Subcutaneous abdominal adipose tissue (tissue), 5 donors: ENCODE results near the gene DAAM2.

Source experiments
- H3K27ac ChIP-seq: one replicate; pipeline ENCODE4 v1.7.0; 2013; ENCODE audit warnings: low read depth, mild to moderate bottlenecking, inconsistent platforms, low read length, moderate library complexity
- H3K27me3 ChIP-seq, 5 donors: one replicate each; pipeline ENCODE4 v1.7.0; 2013; ENCODE audit warnings: low read length in 5 of 5, inconsistent platforms in 1 of 5; ENCODE audit not compliant: control insufficient read depth in 5 of 5, insufficient read depth in 4 of 5
- H3K36me3 ChIP-seq, 5 donors: one replicate each; pipeline ENCODE4 v1.7.0; 2013; ENCODE audit warnings: low read length in 5 of 5; ENCODE audit not compliant: control insufficient read depth in 5 of 5, insufficient read depth in 5 of 5
- H3K4me1 ChIP-seq, 5 donors: one replicate each; pipeline ENCODE4 v1.7.0; 2013; ENCODE audit warnings: low read length in 5 of 5, mild to moderate bottlenecking in 3 of 5, moderate library complexity in 1 of 5; ENCODE audit not compliant: control insufficient read depth in 5 of 5, insufficient read depth in 5 of 5
- H3K4me3 ChIP-seq, 5 donors: one replicate each; pipeline ENCODE4 v1.7.0; 2013; ENCODE audit warnings: low read length in 5 of 5, low read depth in 1 of 5
- H3K9ac ChIP-seq, 5 donors: one replicate each; pipeline ENCODE4 v1.7.0; 2013; ENCODE audit warnings: low read length in 5 of 5, mild to moderate bottlenecking in 4 of 5, moderate library complexity in 3 of 5
- H3K9me3 ChIP-seq, 5 donors: one replicate each; pipeline ENCODE4 v1.7.0; 2013; ENCODE audit warnings: low read length in 5 of 5; ENCODE audit not compliant: control insufficient read depth in 5 of 5
- donor health status: healthy.
- donor health status: healthy.
- donor health status: healthy.
- donor health status: healthy.
- donor health status: healthy.

The DAAM2 gene

DNA sequence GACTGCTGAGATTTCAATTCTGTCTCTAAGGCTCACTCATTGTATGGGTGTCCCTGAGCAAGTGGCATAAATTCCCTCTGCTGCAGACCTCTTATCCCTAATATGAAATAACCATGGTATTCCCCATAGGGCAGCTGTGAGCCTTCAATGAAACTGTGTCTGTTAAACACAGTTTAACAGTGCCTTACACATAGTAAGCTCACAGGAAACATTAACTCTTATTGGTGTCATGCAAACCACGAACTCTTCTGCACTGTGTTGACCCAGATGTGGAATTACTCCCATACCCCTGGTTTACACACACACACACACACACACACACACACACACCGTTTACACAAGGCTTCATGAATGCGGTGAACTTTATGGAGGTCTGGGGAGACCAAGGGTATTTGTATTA, 23.2 kb downstream of the DAAM2 start:
- Histone ChIP-seq H3K4me3 (no peak overlapping the region), H3K9me3 (no peaks in the 10 kb centered on the region), H3K9ac (no peak overlapping the region), H3K36me3 (peaks cover 0 to 12% (median 5%) of the 10 kb centered on the region in 5 donors), H3K27me3 (no peaks in the 10 kb centered on the region), H3K4me1 (peaks cover 2 to 60% (median 47%) of the 10 kb centered on the region in 5 donors), H3K27ac (no peak overlapping the region)

DNA sequence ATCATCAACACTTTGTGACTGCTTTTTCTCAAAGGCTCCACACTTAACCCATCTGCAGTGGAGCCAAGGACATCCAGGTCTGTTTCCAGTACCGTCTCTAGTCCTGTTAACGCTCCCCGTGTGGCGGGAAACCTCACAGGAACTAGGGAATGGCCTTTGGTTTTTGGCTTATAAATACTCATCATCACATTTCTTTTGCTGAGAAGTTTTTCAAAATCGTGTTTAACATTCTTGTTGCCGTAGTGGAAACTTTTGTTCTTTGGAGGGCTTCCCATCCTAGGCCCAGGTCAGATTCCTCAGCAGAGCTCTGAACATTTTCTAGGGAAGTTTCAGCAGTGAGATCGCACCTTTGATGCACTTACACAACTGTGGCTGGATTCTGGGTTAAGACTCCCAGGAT, 24.6 kb downstream of the DAAM2 start:
- Histone ChIP-seq H3K4me3 (no peak overlapping the region), H3K27me3 (no peaks in the 10 kb centered on the region), H3K9me3 (no peaks in the 10 kb centered on the region), H3K9ac (peak overlapping the region in 1 of 5 donors; percentile 33), H3K36me3 (peaks cover 0 to 12% (median 5%) of the 10 kb centered on the region in 5 donors), H3K27ac (no peak overlapping the region), H3K4me1 (peaks cover 4 to 58% (median 46%) of the 10 kb centered on the region in 5 donors)

DNA sequence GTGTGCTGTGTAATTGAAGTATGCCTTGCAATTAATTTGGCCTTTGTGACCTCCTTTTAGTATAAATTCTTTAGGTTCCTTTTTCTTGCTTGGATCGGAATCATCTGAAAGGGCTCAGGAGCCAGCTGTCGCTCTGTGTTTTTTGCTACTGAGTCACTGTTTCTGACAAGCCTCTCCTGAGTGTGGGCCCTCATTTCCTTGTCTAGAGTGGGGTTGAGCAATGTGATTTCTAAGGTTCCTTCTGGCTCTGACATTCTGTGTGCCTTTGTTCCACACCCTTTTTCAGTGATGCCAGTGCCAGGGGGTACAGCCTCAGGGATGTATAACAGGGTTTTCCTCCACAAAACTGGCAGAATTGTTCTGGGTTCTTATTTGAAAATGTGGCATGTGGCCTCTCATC, 26.5 kb downstream of the DAAM2 start:
- H3K4me3 ChIP-seq: no peak overlapping the region
- no peak overlapping the region for H3K9ac ChIP-seq
- H3K36me3 ChIP-seq: peaks cover 0 to 12% (median 5%) of the 10 kb centered on the region in 5 donors
- H3K27ac ChIP-seq: peak overlapping the region; percentile 17
- no peaks in the 10 kb centered on the region for H3K9me3 ChIP-seq
- peaks cover 13 to 59% (median 47%) of the 10 kb centered on the region in 5 donors for H3K4me1 ChIP-seq
- H3K27me3 ChIP-seq: no peaks in the 10 kb centered on the region

DNA sequence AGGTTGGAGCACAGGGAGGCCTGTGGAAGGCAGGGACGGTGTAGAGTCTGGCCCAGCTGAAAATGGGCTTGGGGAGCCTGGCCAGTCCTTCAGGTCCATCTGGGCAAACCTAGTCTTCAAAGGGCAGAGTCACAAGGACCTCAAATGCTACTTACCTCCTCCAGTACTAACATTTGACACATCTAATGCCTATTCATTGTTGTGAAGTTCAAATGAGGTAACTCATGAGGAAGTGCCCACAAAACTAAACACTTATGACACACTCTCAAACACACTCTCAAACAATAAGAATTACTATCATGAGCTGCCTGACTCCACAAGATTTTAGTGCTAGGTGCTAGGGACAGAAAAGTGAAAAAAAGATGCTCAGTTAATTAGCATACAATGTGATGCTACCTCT, 27.1 kb downstream of the DAAM2 start:
- peaks cover 0 to 12% (median 5%) of the 10 kb centered on the region in 5 donors for H3K36me3 ChIP-seq
- H3K9me3 ChIP-seq: no peaks in the 10 kb centered on the region
- no peak overlapping the region for H3K9ac ChIP-seq
- H3K4me3 ChIP-seq: no peak overlapping the region
- peaks cover 13 to 61% (median 50%) of the 10 kb centered on the region in 5 donors for H3K4me1 ChIP-seq
- no peaks in the 10 kb centered on the region for H3K27me3 ChIP-seq
- H3K27ac ChIP-seq: peak overlapping the region; percentile 17

DNA sequence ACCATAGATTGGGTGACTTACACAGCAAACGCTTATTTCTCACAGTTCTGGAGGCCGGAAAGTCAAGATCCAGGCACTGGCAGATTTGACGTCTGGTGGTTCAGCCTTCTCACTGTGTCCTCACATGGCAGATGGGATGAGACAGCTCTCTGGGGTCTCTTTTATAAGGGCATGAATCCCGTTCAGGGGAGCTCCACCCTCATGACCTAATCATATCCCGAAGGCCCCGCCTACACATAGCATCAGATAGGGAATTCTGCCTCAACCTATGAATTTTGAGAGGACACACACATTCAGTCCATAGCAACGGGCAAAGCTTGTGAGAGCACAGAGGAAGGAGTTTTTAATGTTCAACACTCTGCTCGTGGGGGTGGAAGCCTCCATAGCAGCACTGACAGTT, 27.5 kb downstream of the DAAM2 start:
- H3K27ac ChIP-seq: peak overlapping the region; percentile 17
- H3K4me1 ChIP-seq: peaks cover 13 to 62% (median 55%) of the 10 kb centered on the region in 5 donors

DNA sequence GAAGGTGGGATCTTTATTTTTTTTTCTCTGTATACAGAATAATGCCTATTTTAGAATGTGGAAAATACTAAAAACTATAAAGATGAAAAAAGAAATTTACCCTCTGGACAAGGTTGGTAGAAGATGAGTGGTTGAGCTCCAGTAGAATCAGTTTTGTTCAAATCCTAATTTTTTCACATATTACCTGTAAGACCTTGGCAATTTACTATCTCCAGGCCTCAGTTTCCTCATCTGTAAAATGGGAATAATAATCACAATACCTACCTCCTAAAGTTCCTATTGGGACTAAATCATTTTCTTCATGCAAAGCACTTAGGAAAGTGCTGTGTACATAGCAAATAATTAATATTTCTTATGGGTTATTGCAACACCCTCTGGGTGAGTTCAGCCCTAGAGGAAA, 28.4 kb downstream of the DAAM2 start:
- Histone ChIP-seq H3K4me1 (peaks cover 13 to 69% (median 57%) of the 10 kb centered on the region in 5 donors), H3K27me3 (no peaks in the 10 kb centered on the region), H3K36me3 (peaks cover 0 to 5% (median 0%) of the 10 kb centered on the region in 5 donors), H3K27ac (peak overlapping the region; percentile 63), H3K9ac (no peak overlapping the region), H3K4me3 (no peak overlapping the region), H3K9me3 (no peaks in the 10 kb centered on the region)

More for the DNA sequence above, 27.5 kb downstream of the DAAM2 start:
- Histone ChIP-seq H3K4me3 (no peak overlapping the region), H3K9ac (no peak overlapping the region), H3K27me3 (no peaks in the 10 kb centered on the region), H3K36me3 (peaks cover 0 to 12% (median 5%) of the 10 kb centered on the region in 5 donors), H3K9me3 (no peaks in the 10 kb centered on the region)

DNA sequence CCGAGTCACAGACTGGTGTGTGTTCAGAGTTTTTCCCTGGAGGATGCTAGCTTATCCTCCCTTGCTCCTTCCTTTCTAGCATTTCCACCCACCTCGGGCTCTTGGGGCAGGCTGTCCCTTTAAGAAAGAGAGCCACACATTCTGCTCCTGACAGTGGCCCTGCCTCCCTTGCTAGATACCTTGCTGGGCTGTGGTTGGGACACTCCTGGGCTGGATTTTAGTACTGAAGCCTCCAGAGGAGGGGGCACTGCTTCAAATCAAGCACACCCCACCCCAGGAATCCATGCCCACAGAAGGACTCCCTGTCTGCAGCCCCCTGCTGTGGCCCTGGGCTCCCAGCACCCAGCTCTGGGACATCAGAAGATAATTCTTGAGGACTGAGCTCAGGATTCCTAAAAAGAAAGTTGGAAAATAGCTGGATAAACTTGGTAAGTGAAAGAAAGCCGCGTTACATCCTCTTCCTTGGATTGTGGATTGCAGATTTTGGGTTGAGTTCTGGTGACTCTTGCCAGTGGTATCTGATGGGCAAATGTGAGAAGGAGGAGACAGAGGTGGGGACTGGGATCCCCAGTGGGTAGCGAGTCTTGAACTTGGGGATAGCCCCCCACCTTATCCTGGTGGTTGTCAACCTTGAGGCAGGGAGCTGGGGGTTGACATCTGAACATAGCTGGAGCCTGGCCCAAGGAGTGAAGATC, 29.0 kb downstream of the DAAM2 start:
- Histone ChIP-seq H3K4me3 (peak overlapping the region; percentile 4 to 49 (median 38)), H3K4me1 (peaks cover 13 to 71% (median 57%) of the 10 kb centered on the region in 5 donors), H3K27ac (peak overlapping the region; percentile 63), H3K9me3 (no peaks in the 10 kb centered on the region), H3K36me3 (peaks cover 0 to 2% (median 0%) of the 10 kb centered on the region in 5 donors), H3K27me3 (no peaks in the 10 kb centered on the region), H3K9ac (peak overlapping the region in 4 of 5 donors; percentile 13 to 56 (median 30))

DNA sequence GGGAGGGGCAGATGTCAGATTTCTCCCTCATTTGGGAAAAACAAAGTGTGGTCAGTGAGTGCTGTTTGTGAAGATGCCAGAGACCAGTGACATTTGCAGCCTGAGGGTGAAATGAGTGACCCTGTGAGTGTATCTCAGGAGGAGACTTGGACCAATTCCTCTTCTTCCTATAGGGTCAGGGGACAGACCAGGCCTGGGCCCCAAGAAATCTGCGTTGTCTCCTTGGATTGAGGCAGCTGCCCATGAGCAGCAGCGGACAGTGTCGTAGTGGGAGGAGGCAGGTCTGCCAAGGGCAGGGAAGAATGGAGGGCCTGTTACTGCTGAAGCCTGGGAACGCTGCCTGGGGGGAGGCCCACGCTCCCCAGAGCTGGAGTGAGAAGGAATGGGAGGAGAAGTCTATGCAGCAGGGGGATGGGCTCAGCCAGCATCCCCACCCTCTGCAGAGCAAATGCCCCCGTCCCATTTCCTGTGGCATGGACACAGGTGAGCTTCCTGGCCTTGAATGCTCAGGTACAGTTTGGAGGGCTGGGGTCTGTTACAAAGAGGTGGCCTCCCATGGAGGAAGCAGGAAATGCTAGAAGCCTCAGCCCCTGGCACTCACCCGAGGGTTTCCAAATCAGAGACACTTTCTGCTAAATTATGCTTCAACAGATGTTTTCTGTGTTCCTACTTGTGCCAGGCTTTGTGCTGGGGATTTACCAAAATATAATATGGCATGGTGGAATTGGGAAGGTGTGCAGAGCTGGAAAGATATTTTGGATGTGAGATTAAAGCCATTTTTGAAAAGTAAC, 29.8 kb downstream of the DAAM2 start:
- no peaks in the 10 kb centered on the region for H3K9me3 ChIP-seq
- peaks cover 0 to under 1% (median 0%) of the 10 kb centered on the region in 5 donors for H3K36me3 ChIP-seq
- H3K4me1 ChIP-seq: peaks cover 13 to 68% (median 57%) of the 10 kb centered on the region in 5 donors
- peak overlapping the region; percentile 4 to 49 (median 38) for H3K4me3 ChIP-seq
- peak overlapping the region in 3 of 5 donors; percentile 29 to 35 (median 31) for H3K9ac ChIP-seq
- H3K27ac ChIP-seq: peak overlapping the region; percentile 63
- no peaks in the 10 kb centered on the region for H3K27me3 ChIP-seq

DNA sequence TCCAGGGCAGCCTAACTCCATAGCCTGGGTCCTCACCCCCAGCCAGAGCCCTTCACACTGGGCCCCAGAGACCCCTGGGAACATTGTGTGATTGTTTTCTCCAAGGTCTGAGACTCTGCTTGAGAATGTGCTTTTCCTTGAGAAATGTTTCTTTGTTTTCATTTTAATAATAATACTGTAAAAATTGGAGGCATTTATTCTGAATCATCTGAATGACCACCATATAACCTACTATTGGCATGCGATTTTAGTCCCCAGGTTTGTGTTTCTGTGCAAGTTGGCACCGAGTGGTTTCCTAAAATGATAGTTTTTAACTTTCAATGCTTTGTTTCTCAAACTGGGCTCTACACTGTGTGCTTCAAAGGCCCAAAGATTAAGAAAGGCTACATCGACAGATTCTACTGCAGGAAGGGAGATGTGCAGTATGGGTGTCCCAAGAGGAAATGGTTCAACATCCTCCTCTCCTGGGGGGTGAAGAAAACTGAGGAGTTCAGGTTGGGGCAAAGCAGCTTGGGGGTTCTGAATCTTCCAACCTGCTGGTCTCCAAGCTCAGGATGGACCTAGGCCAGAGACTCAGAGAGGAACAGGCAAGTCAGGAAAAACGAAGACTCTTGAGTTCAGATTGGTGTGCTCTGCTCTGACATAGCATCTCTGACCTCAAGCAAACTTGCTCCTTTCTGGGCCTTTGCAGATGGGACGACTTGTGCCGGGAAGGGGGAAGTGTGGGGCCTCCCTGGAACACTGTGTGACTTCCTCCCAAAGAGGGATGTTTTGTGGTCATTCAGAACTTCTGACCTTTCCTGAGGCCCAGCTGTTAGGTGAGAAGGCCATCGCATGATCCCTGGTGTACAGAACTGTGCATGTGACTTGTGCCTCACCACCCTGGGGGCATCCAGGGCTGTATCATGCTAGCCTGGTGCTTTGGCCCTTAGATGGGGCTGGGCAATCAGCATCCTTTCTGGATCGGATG, 31.0 kb downstream of the DAAM2 start:
- no peaks in the 10 kb centered on the region for H3K9me3 ChIP-seq
- no peak overlapping the region for H3K27ac ChIP-seq
- H3K4me1 ChIP-seq: peaks cover 13 to 68% (median 57%) of the 10 kb centered on the region in 5 donors
- peak overlapping the region in 2 of 5 donors; percentile 19 to 27 for H3K4me3 ChIP-seq
- H3K36me3 ChIP-seq: no peaks in the 10 kb centered on the region
- no peaks in the 10 kb centered on the region for H3K27me3 ChIP-seq
- H3K9ac ChIP-seq: peak overlapping the region in 1 of 5 donors; percentile 26
